GM12872 (cell line): Measurements from ENCODE around the gene AGAP5.
"Not testable (repeated sequence)": the region's sequence is repeated elsewhere in the genome, so short reads cannot be mapped to it uniquely, and the experiment has no call there.

Experiments used
- CTCF ChIP-seq: IDR thresholded peaks from 3 replicates; pipeline ENCODE4 v1.5.1; 2011; ENCODE audit warnings: low read depth, mild to moderate bottlenecking, low read length, moderate library complexity; ENCODE audit not compliant: insufficient read depth

Gene AGAP5

GRCh38 chr10:73697675-73698159, at the start of gene AGAP5:
AGAP5 (minus strand) TSS chr10:73698109; CDS start chr10:73697755, 354 bp downstream.
- TF ChIP-seq CTCF = not testable (repeated sequence)

GRCh38 chr10:73746721-73747120, 48.8 kb upstream of the AGAP5 start:
- no peak for TF ChIP-seq CTCF

GRCh38 chr10:73744664-73744975, 46.7 kb upstream of the AGAP5 start:
- no peak for TF ChIP-seq CTCF

- no peak for TF ChIP-seq CTCF
These were observed 46.2 kb upstream of the AGAP5 start, which contains the start of gene SEC24C for GRCh38 chr10:73743905-73744663. SEC24C (plus strand) TSS chr10:73744372; CDS start chr10:73746833, 2,461 bp downstream.

- no peak for TF ChIP-seq CTCF
These were observed 45.5 kb upstream of the AGAP5 start for GRCh38 chr10:73743327-73743904.

- TF ChIP-seq CTCF = no peak
These were observed 44.5 kb upstream of the AGAP5 start for GRCh38 chr10:73742454-73742734.

- no peak for TF ChIP-seq CTCF
These were observed 36.9 kb upstream of the AGAP5 start for GRCh38 chr10:73734796-73735305.
